GM21737 (cell line): ENCODE results near the gene GAMT.

Experiments
- ATAC-seq: cut with Tn5 transposase; IDR thresholded peaks from one replicate; pipeline ENCODE4 v1.9.1; 2021; ENCODE audit warnings: mild to moderate bottlenecking, moderate library complexity; ENCODE audit not compliant: unreplicated experiment

The GAMT gene

GRCh38 chr19:1366899-1367870, 34.2 kb downstream of the GAMT start:
- no peak for ATAC-seq

GRCh38 chr19:1366296-1366695, 35.0 kb downstream of the GAMT start:
- ATAC-seq, result no peak

- no peak for ATAC-seq
Measured at GRCh38 chr19:1365319-1366269, 35.7 kb downstream of the GAMT start.

GRCh38 chr19:1364070-1364704, 37.2 kb downstream of the GAMT start:
- ATAC-seq, result no peak

- ATAC-seq, result no peak
Measured at GRCh38 chr19:1363599-1363998, 37.7 kb downstream of the GAMT start.

- no peak for ATAC-seq
Measured at GRCh38 chr19:1362387-1363257, 38.7 kb downstream of the GAMT start.

GRCh38 chr19:1361601-1362386, 39.5 kb downstream of the GAMT start:
- no peak for ATAC-seq

- ATAC-seq, result no peak
Measured at GRCh38 chr19:1360818-1361461, 40.4 kb downstream of the GAMT start.

GRCh38 chr19:1360126-1360817, 41.1 kb downstream of the GAMT start:
- no peak for ATAC-seq

- ATAC-seq, result no peak
Measured at GRCh38 chr19:1357531-1358109, 43.7 kb downstream of the GAMT start.

- ATAC-seq, result no peak
Measured at GRCh38 chr19:1356508-1356865, 44.9 kb downstream of the GAMT start.

GRCh38 chr19:1355568-1356507, 45.5 kb downstream of the GAMT start:
- ATAC-seq, result no peak

- ATAC-seq, result no peak
Measured at GRCh38 chr19:1354970-1355567, 46.3 kb downstream of the GAMT start.

GRCh38 chr19:1353144-1353543, 48.2 kb downstream of the GAMT start:
- no peak for ATAC-seq

- ATAC-seq, result no peak
Measured at GRCh38 chr19:1351381-1351851, 49.9 kb downstream of the GAMT start.

GRCh38 chr19:1350867-1351266, 50.5 kb downstream of the GAMT start:
- no peak for ATAC-seq
